ENCODE measurements around the gene SND1.

The SND1 gene

DNA sequence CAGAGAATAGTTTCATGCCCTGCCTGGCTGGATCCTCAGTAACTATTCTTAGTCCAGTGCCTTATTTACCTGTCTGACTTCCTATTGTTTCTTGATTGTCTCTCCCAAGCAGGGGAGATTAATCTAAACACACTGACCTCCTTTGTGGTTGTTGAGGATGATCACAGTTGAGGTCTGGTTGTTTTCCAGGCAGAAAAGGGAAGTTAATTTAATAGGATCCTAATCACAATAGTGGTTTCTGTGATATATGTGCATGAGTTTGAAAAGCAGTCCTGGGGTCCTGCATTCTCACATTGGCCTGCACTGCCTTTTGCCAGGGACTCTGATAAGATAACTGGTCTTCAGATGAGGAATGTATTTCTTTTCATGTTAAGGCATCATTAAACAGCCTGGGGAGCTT is 130.1 kb downstream of the SND1 start:
- Histone ChIP-seq H4K20me1 (ENCODE audit: control insufficient read depth, insufficient read depth, low read depth, low read length) (peaks cover 11% of the 10 kb centered on the region; the same call in 1 of the 2 replicates), H3K4me1 (ENCODE audit: control insufficient read depth, low read length) (peaks cover 19% of the 10 kb centered on the region), H3F3A (ENCODE audit: control insufficient read depth, insufficient read depth) (no peaks in the 10 kb centered on the region), H3K27ac (ENCODE audit: low read depth, low read length) (no peak overlapping the region), H3K27me3 (ENCODE audit: control insufficient read depth, low read length) (no peaks in the 10 kb centered on the region), H3K36me3 (ENCODE audit: control insufficient read depth, low read length) (0 out of 2 replicates have a peak, but pooled peaks cover 3% of the 10 kb centered on the region), H3K4me3 (ENCODE audit: low read length) (no peak overlapping the region), H3K9me3 (ENCODE audit: control insufficient read depth, insufficient read depth, low read length) (no peaks in the 10 kb centered on the region), H3K9me2 (replicated peaks; ENCODE audit: control insufficient read depth, low read length) (no peaks in the 10 kb centered on the region), H3K79me2 (ENCODE audit: control insufficient read depth, low read length) (peaks cover 71% of the 10 kb centered on the region), H3K4me2 (ENCODE audit: low read length) (no peak overlapping the region)
- TF ChIP-seq, protein P1, sequence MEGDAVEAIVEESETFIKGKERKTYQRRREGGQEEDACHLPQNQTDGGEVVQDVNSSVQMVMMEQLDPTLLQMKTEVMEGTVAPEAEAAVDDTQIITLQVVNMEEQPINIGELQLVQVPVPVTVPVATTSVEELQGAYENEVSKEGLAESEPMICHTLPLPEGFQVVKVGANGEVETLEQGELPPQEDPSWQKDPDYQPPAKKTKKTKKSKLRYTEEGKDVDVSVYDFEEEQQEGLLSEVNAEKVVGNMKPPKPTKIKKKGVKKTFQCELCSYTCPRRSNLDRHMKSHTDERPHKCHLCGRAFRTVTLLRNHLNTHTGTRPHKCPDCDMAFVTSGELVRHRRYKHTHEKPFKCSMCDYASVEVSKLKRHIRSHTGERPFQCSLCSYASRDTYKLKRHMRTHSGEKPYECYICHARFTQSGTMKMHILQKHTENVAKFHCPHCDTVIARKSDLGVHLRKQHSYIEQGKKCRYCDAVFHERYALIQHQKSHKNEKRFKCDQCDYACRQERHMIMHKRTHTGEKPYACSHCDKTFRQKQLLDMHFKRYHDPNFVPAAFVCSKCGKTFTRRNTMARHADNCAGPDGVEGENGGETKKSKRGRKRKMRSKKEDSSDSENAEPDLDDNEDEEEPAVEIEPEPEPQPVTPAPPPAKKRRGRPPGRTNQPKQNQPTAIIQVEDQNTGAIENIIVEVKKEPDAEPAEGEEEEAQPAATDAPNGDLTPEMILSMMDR (IDR thresholded peaks at IDR 0.05; ENCODE audit: low read depth, low read length, poor library complexity, severe bottlenecking): no peak
- no peak for TF ChIP-seq EZH2phosphoT487 (IDR thresholded peaks at IDR 0.05; ENCODE audit: borderline replicate concordance, low read length)

DNA sequence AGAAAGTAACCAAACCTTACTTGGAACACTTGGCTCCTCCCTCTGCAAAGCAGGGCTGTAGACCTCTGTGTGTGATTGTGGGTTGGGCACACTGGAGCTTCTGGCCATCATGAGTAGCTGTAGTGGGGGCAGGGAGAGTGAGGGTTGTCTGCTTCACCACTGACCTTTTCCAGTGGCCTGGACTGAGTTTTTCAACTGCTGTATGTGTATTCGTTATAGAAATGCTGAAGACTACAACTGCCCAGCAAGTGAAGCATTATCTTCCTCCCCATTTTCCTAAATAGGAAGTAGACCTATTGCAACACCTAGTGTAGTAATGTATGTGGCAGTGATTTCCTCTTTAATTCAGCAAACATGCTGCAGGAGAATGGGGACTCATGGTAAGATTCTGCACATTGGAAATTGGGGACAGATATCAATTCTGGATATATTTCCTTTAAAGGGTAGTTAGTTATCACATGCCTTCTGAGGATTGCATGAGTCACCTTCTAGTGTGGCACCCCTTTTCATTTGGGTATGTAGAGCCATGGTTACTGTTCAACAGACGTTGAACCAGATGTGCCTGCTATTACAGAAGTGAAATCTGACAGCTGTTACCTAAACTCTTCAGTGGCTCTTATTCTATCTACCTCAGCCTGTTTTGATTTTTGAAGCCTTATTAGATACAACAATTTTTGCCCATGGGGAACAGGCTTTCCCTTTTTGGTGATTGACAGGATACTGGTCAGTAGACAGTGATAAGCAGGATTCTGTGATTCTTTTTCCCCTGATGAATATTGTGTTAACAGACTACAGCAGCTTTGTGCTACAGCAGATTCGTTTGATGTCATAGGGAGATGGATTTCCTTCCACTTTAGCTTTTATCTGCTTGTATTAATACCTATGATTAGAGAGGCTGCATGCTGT is 130.9 kb downstream of the SND1 start:
- TF ChIP-seq, protein P1 (IDR thresholded peaks at IDR 0.05; ENCODE audit: low read depth, low read length, poor library complexity, severe bottlenecking): no peak
- TF ChIP-seq EZH2phosphoT487 (IDR thresholded peaks at IDR 0.05; ENCODE audit: borderline replicate concordance, low read length): no peak

DNA sequence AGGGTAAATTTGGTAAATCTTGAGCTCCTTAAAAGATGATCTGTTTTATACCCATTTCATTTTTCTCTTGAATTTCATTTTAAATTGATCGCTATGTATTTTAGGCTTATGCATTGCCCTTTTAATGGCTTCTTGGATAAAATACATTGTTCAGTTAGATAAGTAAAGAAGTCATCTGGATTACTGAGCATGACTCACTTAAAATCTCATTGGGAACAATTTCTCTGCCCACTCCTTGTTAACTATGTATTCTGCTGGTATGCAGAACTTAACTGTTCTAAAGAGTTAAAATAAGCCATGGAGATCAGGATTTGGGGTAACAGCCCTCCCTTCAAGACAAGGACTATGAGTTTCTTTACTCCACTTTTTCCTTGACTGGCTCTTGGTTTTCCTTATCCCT is 134.2 kb downstream of the SND1 start:
- peaks cover 63% of the 10 kb centered on the region for H3K79me2 ChIP-seq (ENCODE audit: control insufficient read depth, low read length)
- H3K4me1 ChIP-seq (ENCODE audit: control insufficient read depth, low read length): peaks cover 19% of the 10 kb centered on the region
- peaks cover 15% of the 10 kb centered on the region; the same call in 1 of the 2 replicates for H4K20me1 ChIP-seq (ENCODE audit: control insufficient read depth, insufficient read depth, low read depth, low read length)
- TF ChIP-seq EZH2phosphoT487 (IDR thresholded peaks at IDR 0.05; ENCODE audit: borderline replicate concordance, low read length): no peak
- no peaks in the 10 kb centered on the region for H3K9me2 ChIP-seq (replicated peaks; ENCODE audit: control insufficient read depth, low read length)
- H3K27me3 ChIP-seq (ENCODE audit: control insufficient read depth, low read length): no peaks in the 10 kb centered on the region
- no peak overlapping the region for H3K4me3 ChIP-seq (ENCODE audit: low read length)
- peaks cover 6% of the 10 kb centered on the region; the same call in 1 of the 2 replicates for H3K36me3 ChIP-seq (ENCODE audit: control insufficient read depth, low read length)
- H3K9me3 ChIP-seq (ENCODE audit: control insufficient read depth, insufficient read depth, low read length): no peaks in the 10 kb centered on the region
- no peaks in the 10 kb centered on the region for H3F3A ChIP-seq (ENCODE audit: control insufficient read depth, insufficient read depth)
- H3K27ac ChIP-seq (ENCODE audit: low read depth, low read length): no peak overlapping the region
- no peak overlapping the region for H3K4me2 ChIP-seq (ENCODE audit: low read length)

More for the DNA sequence above, 130.9 kb downstream of the SND1 start:
- Histone ChIP-seq H3K4me1 (ENCODE audit: control insufficient read depth, low read length) (peaks cover 19% of the 10 kb centered on the region), H3K36me3 (ENCODE audit: control insufficient read depth, low read length) (0 out of 2 replicates have a peak, but pooled peaks cover 3% of the 10 kb centered on the region), H3K4me2 (ENCODE audit: low read length) (no peak overlapping the region), H3F3A (ENCODE audit: control insufficient read depth, insufficient read depth) (no peaks in the 10 kb centered on the region), H3K27ac (ENCODE audit: low read depth, low read length) (no peak overlapping the region), H3K27me3 (ENCODE audit: control insufficient read depth, low read length) (no peaks in the 10 kb centered on the region), H3K79me2 (ENCODE audit: control insufficient read depth, low read length) (peaks cover 71% of the 10 kb centered on the region), H3K9me3 (ENCODE audit: control insufficient read depth, insufficient read depth, low read length) (no peaks in the 10 kb centered on the region), H4K20me1 (ENCODE audit: control insufficient read depth, insufficient read depth, low read depth, low read length) (peaks cover 15% of the 10 kb centered on the region; the same call in 1 of the 2 replicates), H3K9me2 (replicated peaks; ENCODE audit: control insufficient read depth, low read length) (no peaks in the 10 kb centered on the region), H3K4me3 (ENCODE audit: low read length) (no peak overlapping the region)

DNA sequence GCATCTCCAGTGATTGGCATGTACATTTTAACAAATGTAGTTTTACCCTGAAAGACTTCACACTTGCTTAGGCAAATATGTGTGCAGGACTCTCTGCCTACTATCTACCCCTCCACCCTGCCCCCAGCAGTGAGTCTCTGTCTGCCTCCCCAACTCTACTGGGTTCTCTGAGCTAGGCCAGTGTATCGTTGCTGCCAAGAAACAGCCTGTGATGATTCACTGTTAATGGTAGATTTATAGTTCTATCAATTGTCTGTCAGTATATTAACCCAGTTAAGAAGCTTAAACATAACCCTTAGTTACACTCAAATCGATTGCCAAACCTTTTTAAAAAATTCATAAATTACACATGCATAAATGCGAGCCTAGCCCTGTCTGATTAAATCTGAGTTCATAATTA is 137.0 kb downstream of the SND1 start:
- peaks cover 16% of the 10 kb centered on the region; the same call in 1 of the 2 replicates for H4K20me1 ChIP-seq (ENCODE audit: control insufficient read depth, insufficient read depth, low read depth, low read length)
- H3K4me1 ChIP-seq (ENCODE audit: control insufficient read depth, low read length): no peaks in the 10 kb centered on the region
- H3K4me3 ChIP-seq (ENCODE audit: low read length): no peak overlapping the region
- H3K4me2 ChIP-seq (ENCODE audit: low read length): no peak overlapping the region
- H3K79me2 ChIP-seq (ENCODE audit: control insufficient read depth, low read length): peaks cover 65% of the 10 kb centered on the region
- no peak overlapping the region for H3K27ac ChIP-seq (ENCODE audit: low read depth, low read length)
- no peaks in the 10 kb centered on the region for H3F3A ChIP-seq (ENCODE audit: control insufficient read depth, insufficient read depth)
- H3K9me2 ChIP-seq (replicated peaks; ENCODE audit: control insufficient read depth, low read length): no peaks in the 10 kb centered on the region
- H3K9me3 ChIP-seq (ENCODE audit: control insufficient read depth, insufficient read depth, low read length): no peaks in the 10 kb centered on the region
- peaks cover 6% of the 10 kb centered on the region; the same call in 1 of the 2 replicates for H3K36me3 ChIP-seq (ENCODE audit: control insufficient read depth, low read length)
- H3K27me3 ChIP-seq (ENCODE audit: control insufficient read depth, low read length): no peaks in the 10 kb centered on the region
- TF ChIP-seq, protein P1 (IDR thresholded peaks at IDR 0.05; ENCODE audit: low read depth, low read length, poor library complexity, severe bottlenecking): no peak
- TF ChIP-seq EZH2phosphoT487 (IDR thresholded peaks at IDR 0.05; ENCODE audit: borderline replicate concordance, low read length): no peak
